ENCODE measurements around the gene UTF1. TPM values are rescaled to one million over a fixed set of nuclear protein-coding genes. Genes with fewer than 3 reads are reported as not detected.
"Not testable (repeated sequence)": the region's sequence is repeated elsewhere in the genome, so short reads cannot be mapped to it uniquely, and the experiment has no call there.

The UTF1 gene
- total RNA-seq, 1 donor from 2014 or later, result not detected

- no peak for DNase-seq (ENCODE audit: low read depth in 2 of 2)
Measured at GRCh38 chr10:133208466-133208865, 21.6 kb upstream of the UTF1 start.

GRCh38 chr10:133209117-133209516, 20.9 kb upstream of the UTF1 start:
- no peak for DNase-seq (ENCODE audit: low read depth in 2 of 2)

- no peak for DNase-seq (ENCODE audit: low read depth in 2 of 2)
Measured at GRCh38 chr10:133209641-133210040, 20.4 kb upstream of the UTF1 start.

GRCh38 chr10:133210398-133211140, 19.4 kb upstream of the UTF1 start:
- DNase-seq (ENCODE audit: low read depth in 2 of 2), result no peak

- no peak for DNase-seq (ENCODE audit: low read depth in 2 of 2)
Measured at GRCh38 chr10:133211141-133211830, 18.7 kb upstream of the UTF1 start.

- DNase-seq (ENCODE audit: low read depth in 2 of 2), result no peak
Measured at GRCh38 chr10:133211959-133212852, 17.8 kb upstream of the UTF1 start.

GRCh38 chr10:133212853-133213494, 17.0 kb upstream of the UTF1 start:
- DNase-seq (ENCODE audit: low read depth in 2 of 2), result no peak

- DNase-seq (ENCODE audit: low read depth in 2 of 2), result no peak
Measured at GRCh38 chr10:133213641-133214467, 16.2 kb upstream of the UTF1 start.

- no peak for DNase-seq (ENCODE audit: low read depth in 2 of 2)
Measured at GRCh38 chr10:133214468-133215410, 15.3 kb upstream of the UTF1 start.

GRCh38 chr10:133215586-133215985, 14.4 kb upstream of the UTF1 start:
- no peak for DNase-seq (ENCODE audit: low read depth in 2 of 2)

- no peak for DNase-seq (ENCODE audit: low read depth in 2 of 2)
Measured at GRCh38 chr10:133216776-133217175, 13.2 kb upstream of the UTF1 start.

GRCh38 chr10:133217800-133218589, 12.0 kb upstream of the UTF1 start:
- DNase-seq (ENCODE audit: low read depth in 2 of 2), result no peak

- DNase-seq (ENCODE audit: low read depth in 2 of 2), result no peak
Measured at GRCh38 chr10:133218891-133219290, 11.1 kb upstream of the UTF1 start.

GRCh38 chr10:133219782-133220181, 10.2 kb upstream of the UTF1 start:
- no peak for DNase-seq (ENCODE audit: low read depth in 2 of 2)

- no peak for DNase-seq (ENCODE audit: low read depth in 2 of 2)
Measured at GRCh38 chr10:133221331-133221730, 8.7 kb upstream of the UTF1 start.

- DNase-seq (ENCODE audit: low read depth in 2 of 2), result not testable (repeated sequence)
Measured at GRCh38 chr10:133221756-133222155, 8.3 kb upstream of the UTF1 start.

GRCh38 chr10:133224076-133224475, 5.9 kb upstream of the UTF1 start:
- no peak for DNase-seq (ENCODE audit: low read depth in 2 of 2)

GRCh38 chr10:133224756-133225372, 5.2 kb upstream of the UTF1 start:
- DNase-seq (ENCODE audit: low read depth in 2 of 2), result no peak

Data from lung microvascular endothelial cell (primary cell).